CD14-positive monocyte (primary cell): Measurements from ENCODE around the gene CLTCL1. TPM values are rescaled to one million over a fixed set of nuclear protein-coding genes. Genes with fewer than 3 reads are reported as not detected.

ENCODE experiments used
- DNase-seq, 3 donors: peaks; one replicate each; pipeline ENCODE4 v3.0.0-alpha.2; 2011 to 2022
- H2AFZ ChIP-seq: 2 replicates; pipeline ENCODE4 v1.6.0; 2012; ENCODE audit warnings: mild to moderate bottlenecking, low read depth, low read length, inconsistent platforms; ENCODE audit not compliant: insufficient read depth, poor library complexity, severe bottlenecking
- H3K27ac ChIP-seq, 2 donors: 1 replicate in 1 of 2; 2 replicates in 1 of 2; pipeline ENCODE4 v1.5.1; 2012 to 2013; ENCODE audit warnings: low read length in 2 of 2, control low read depth in 1 of 2, inconsistent platforms in 1 of 2, low read depth in 1 of 2, mild to moderate bottlenecking in 1 of 2
- H3K27me3 ChIP-seq, 2 donors: one replicate each; pipeline versions ENCODE4 v1.6.0 to v1.6.1; 2011 to 2013; ENCODE audit warnings: low read length in 2 of 2; ENCODE audit not compliant: control insufficient read depth in 2 of 2, insufficient read depth in 2 of 2
- H3K36me3 ChIP-seq, 2 donors: replicated peaks in 1 of 2; 1 replicate in 1 of 2; 2 replicates in 1 of 2; pipeline versions ENCODE4 v1.5.1 to v1.6.1; 2012 to 2013; ENCODE audit warnings: low read length in 2 of 2, control low read depth in 1 of 2, inconsistent platforms in 1 of 2, mild to moderate bottlenecking in 1 of 2; ENCODE audit not compliant: insufficient read depth in 2 of 2, control insufficient read depth in 1 of 2
- H3K4me1 ChIP-seq, 2 donors: 1 replicate in 1 of 2; 2 replicates in 1 of 2; pipeline versions ENCODE4 v1.5.1 to v1.6.1; 2012 to 2013; ENCODE audit warnings: low read length in 2 of 2, control low read depth in 1 of 2, inconsistent platforms in 1 of 2, mild to moderate bottlenecking in 1 of 2, moderate library complexity in 1 of 2; ENCODE audit not compliant: insufficient read depth in 2 of 2, control insufficient read depth in 1 of 2
- H3K4me2 ChIP-seq: replicated peaks from 2 replicates; pipeline ENCODE3; 2012; ENCODE audit warnings: low read length, moderate library complexity, mild to moderate bottlenecking; ENCODE audit not compliant: poor library complexity, severe bottlenecking; ENCODE audit errors: extremely low read depth
- H3K4me3 ChIP-seq, 3 experiments: fragments of 200-600 bp in 1 of 3; sonication (generic) in 1 of 3; replicated peaks in 1 of 3; 1 replicate in 2 of 3; 2 replicates in 1 of 3; pipeline ENCODE4 v1.5.1; 2011 to 2013; ENCODE audit warnings: low read length in 3 of 3, mild to moderate bottlenecking in 3 of 3, control low read depth in 2 of 3, low read depth in 2 of 3, inconsistent platforms in 1 of 3, moderate library complexity in 1 of 3
- H3K79me2 ChIP-seq: 2 replicates; pipeline ENCODE4 v1.6.0; 2012; ENCODE audit warnings: mild to moderate bottlenecking, control low read depth, inconsistent platforms, low read length, moderate library complexity; ENCODE audit not compliant: insufficient read depth
- H3K9ac ChIP-seq: 2 replicates; pipeline ENCODE4 v1.6.0; 2017; ENCODE audit warnings: low read length, mild to moderate bottlenecking; ENCODE audit not compliant: insufficient read depth, poor library complexity, severe bottlenecking
- H3K9me3 ChIP-seq, 2 donors: replicated peaks in 1 of 2; 1 replicate in 1 of 2; 2 replicates in 1 of 2; pipeline versions ENCODE4 v1.5.1 to v1.6.1; 2012 to 2013; ENCODE audit warnings: low read length in 2 of 2, control low read depth in 1 of 2; ENCODE audit not compliant: control insufficient read depth in 1 of 2, insufficient read depth in 1 of 2
- H4K20me1 ChIP-seq: 2 replicates; pipeline ENCODE4 v1.6.0; 2012; ENCODE audit warnings: mild to moderate bottlenecking, low read length, control low read depth, moderate library complexity; ENCODE audit not compliant: insufficient read depth
- H3K27ac Mint-ChIP-seq, 7 donors: one replicate each; pipeline ENCODE4 v1.8.0; 2020; ENCODE audit warnings: mild to moderate bottlenecking in 7 of 7, mixed read lengths in 7 of 7, moderate library complexity in 6 of 7, inconsistent platforms in 2 of 7
- H3K27me3 Mint-ChIP-seq, 3 donors: one replicate each; pipeline ENCODE4 v1.8.0; 2021 to 2022; ENCODE audit warnings: low read depth in 3 of 3, mild to moderate bottlenecking in 3 of 3, mixed read lengths in 3 of 3, moderate library complexity in 3 of 3, inconsistent platforms in 1 of 3
- H3K36me3 Mint-ChIP-seq, 2 donors: one replicate each; pipeline ENCODE4 v1.8.0; 2020; ENCODE audit warnings: mixed read lengths in 2 of 2, inconsistent platforms in 1 of 2, mild to moderate bottlenecking in 1 of 2
- H3K4me1 Mint-ChIP-seq: one replicate; pipeline ENCODE4 v1.8.0; 2020; ENCODE audit warnings: mild to moderate bottlenecking, mixed read lengths
- H3K4me3 Mint-ChIP-seq, 2 donors: one replicate each; pipeline ENCODE4 v1.8.0; 2020; ENCODE audit warnings: mild to moderate bottlenecking in 2 of 2, mixed read lengths in 2 of 2, moderate library complexity in 1 of 2
- H3K9me3 Mint-ChIP-seq, 7 donors: one replicate each; pipeline ENCODE4 v1.8.0; 2020 to 2022; ENCODE audit warnings: mixed read lengths in 7 of 7, mild to moderate bottlenecking in 6 of 7, moderate library complexity in 6 of 7, inconsistent platforms in 2 of 7
- CTCF ChIP-seq: fragments of 200-600 bp; IDR thresholded peaks from one replicate; pipeline ENCODE4 v1.8.0; 2022; ENCODE audit warnings: antibody characterized with exemption, mild to moderate bottlenecking
- WGBS: methylation state at CpG from one replicate; pipeline ENCODE4 v1.1.5; 2013; ENCODE audit warnings: missing lambda C conversion rate; ENCODE audit not compliant: insufficient coverage; 5-methylcytosine and 5-hydroxymethylcytosine counted together
- intact Hi-C, 2 donors: fragments of 100-400 bp; cut with micrococcal nuclease; formaldehyde crosslinking; loops; one replicate each; pipeline versions ENCODE4 v1.15.0 to v1.15.1; 2023
- polyA plus RNA-seq, 3 donors: library from polyadenylated mRNA; depleted of rRNA in 1 of 3; unstranded in 2 of 3; stranded (reverse) in 1 of 3; fragments of 300-500 nt in 2 of 3; fragments of >200 nt in 1 of 3; fragmentation: Illumina TruSeq in 2 of 3; gene quantifications; 1 replicate in 2 of 3; 2 replicates in 1 of 3; pipeline ENCODE4 v1.2.3, GENCODE V29; 2012 to 2021

Gene CLTCL1
- polyA plus RNA-seq, 3 donors: 5.1 to 17.0 (median 6.1) TPM

DNA sequence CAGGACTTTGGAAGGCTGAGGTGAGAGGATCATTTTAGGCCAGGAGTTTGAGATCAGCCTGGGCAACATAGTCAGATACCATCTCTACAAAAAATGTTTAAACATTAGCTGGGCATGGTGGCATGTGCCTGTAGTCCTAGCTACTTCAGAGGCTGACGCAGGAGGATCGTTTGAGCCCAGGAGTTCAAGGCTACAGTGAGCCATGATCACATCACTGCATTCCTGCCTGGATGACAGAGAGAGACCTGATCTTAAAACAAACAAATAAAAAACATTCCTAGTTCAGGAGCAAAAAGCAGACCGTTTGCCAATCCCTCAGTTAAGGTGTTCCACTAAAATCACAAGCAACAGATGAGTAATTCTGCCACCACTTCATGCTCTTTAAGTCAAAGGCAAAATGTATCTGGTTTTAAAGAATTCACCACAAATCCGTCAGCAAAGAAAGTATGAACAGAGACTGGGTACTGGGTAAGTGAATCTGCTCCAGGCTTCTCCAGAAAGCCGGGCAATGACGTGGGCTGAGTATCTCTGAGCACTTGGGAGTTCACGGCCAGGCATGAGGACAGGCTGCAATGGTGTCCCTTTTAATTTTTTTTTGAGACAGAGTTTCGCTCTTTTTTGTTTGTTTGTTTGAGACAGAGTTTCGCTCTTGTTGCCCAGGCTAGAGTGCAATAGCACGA lies 19.5 kb downstream of the CLTCL1 start:
- no peak overlapping the region for H3K4me3 Mint-ChIP-seq
- Histone ChIP-seq H3K27me3 (no peaks in the 10 kb centered on the region), H3K4me2 (no peak overlapping the region), H3K4me3 (no peak overlapping the region), H3K79me2 (no peaks in the 10 kb centered on the region), H4K20me1 (no peaks in the 10 kb centered on the region), H2AFZ (no peak overlapping the region), H3K4me1 (no peaks in the 10 kb centered on the region), H3K9me3 (peaks cover 3 to 9% of the 10 kb centered on the region in 2 donors), H3K9ac (no peak overlapping the region), H3K36me3 (no peaks in the 10 kb centered on the region), H3K27ac (no peak overlapping the region)
- no peak for TF ChIP-seq CTCF
- peak overlapping the region in 1 of 7 donors; percentile 19 for H3K27ac Mint-ChIP-seq
- peaks cover 0 to 20% (median 13%) of the 10 kb centered on the region in 7 donors for H3K9me3 Mint-ChIP-seq
- intact Hi-C loops: no loop called here
- peaks cover 0 to 2% of the 10 kb centered on the region in 2 donors for H3K36me3 Mint-ChIP-seq
- DNase-seq: no peak
- no peaks in the 10 kb centered on the region for H3K4me1 Mint-ChIP-seq
- WGBS: 97% methylated on average over 7 of the region's 10 CpGs
- H3K27me3 Mint-ChIP-seq: peaks cover 0 to 5% (median 1%) of the 10 kb centered on the region in 3 donors

GRCh38 chr22:19271273-19271855 lies 20.2 kb downstream of the CLTCL1 start:
- Mint-ChIP-seq H3K4me1 (no peaks in the 10 kb centered on the region), H3K4me3 (no peak overlapping the region), H3K9me3 (peaks cover 4 to 26% (median 18%) of the 10 kb centered on the region in 7 donors), H3K27me3 (peaks cover 0 to 5% (median 1%) of the 10 kb centered on the region in 3 donors), H3K36me3 (peaks cover 0 to 2% of the 10 kb centered on the region in 2 donors), H3K27ac (peak overlapping the region in 1 of 7 donors; percentile 19)
- no peaks in the 10 kb centered on the region for H4K20me1 ChIP-seq
- no peak overlapping the region for H3K4me2 ChIP-seq
- H3K9ac ChIP-seq: no peak overlapping the region
- H3K36me3 ChIP-seq: no peaks in the 10 kb centered on the region
- H3K4me3 ChIP-seq: no peak overlapping the region
- no peaks in the 10 kb centered on the region for H3K79me2 ChIP-seq
- peaks cover 8 to 9% of the 10 kb centered on the region in 2 donors for H3K9me3 ChIP-seq
- TF ChIP-seq CTCF: no peak
- no peaks in the 10 kb centered on the region for H3K27me3 ChIP-seq
- no peak overlapping the region for H3K27ac ChIP-seq
- H2AFZ ChIP-seq: no peak overlapping the region
- no peak for DNase-seq
- WGBS: 100% methylated on average over 1 of the region's 4 CpGs
- no peaks in the 10 kb centered on the region for H3K4me1 ChIP-seq
- intact Hi-C loops: no loop called here
